OCI-LY1 (cell line): Measurements from ENCODE around the gene NCKAP5L.

Experiments used
- H2AFZ ChIP-seq: fragments of 200-600 bp; sonication (generic), shearing (Covaris generic); 2 replicates; pipeline ENCODE4 v1.6.0; 2014; ENCODE audit warnings: antibody characterized with exemption, mild to moderate bottlenecking, low read length
- H3F3A ChIP-seq: fragments of 200-600 bp; sonication (generic), shearing (Covaris generic); 2 replicates; pipeline ENCODE4 v1.6.0; 2014; ENCODE audit warnings: mild to moderate bottlenecking, antibody characterized with exemption, low read length, moderate library complexity; ENCODE audit not compliant: insufficient read depth
- H3K27ac ChIP-seq: fragments of 200-600 bp; sonication (generic); 2 replicates; pipeline ENCODE4 v1.5.1; 2014; ENCODE audit warnings: low read length, mixed run types, mild to moderate bottlenecking, low read depth; ENCODE audit not compliant: poor library complexity, severe bottlenecking
- H3K27me3 ChIP-seq: fragments of 200-600 bp; sonication (generic); 2 replicates; pipeline ENCODE4 v1.6.0; 2014; ENCODE audit warnings: antibody characterized with exemption, mild to moderate bottlenecking, low read length, moderate library complexity; ENCODE audit not compliant: insufficient read depth
- H3K36me3 ChIP-seq: fragments of 200-600 bp; sonication (generic); 2 replicates; pipeline ENCODE4 v1.6.1; 2014; ENCODE audit warnings: mild to moderate bottlenecking, antibody characterized with exemption, low read length, moderate library complexity, mixed read lengths; ENCODE audit not compliant: insufficient read depth
- H3K4me1 ChIP-seq: fragments of 200-600 bp; sonication (generic); 2 replicates; pipeline ENCODE4 v1.5.1; 2014; ENCODE audit warnings: mild to moderate bottlenecking, low read length, moderate library complexity; ENCODE audit not compliant: insufficient read depth, severe bottlenecking
- H3K4me2 ChIP-seq: fragments of 200-600 bp; sonication (generic), shearing (Covaris generic); 2 replicates; pipeline ENCODE4 v1.6.1; 2014; ENCODE audit warnings: low read length
- H3K4me3 ChIP-seq: fragments of 200-600 bp; sonication (generic); 2 replicates; pipeline ENCODE4 v1.5.1; 2014; ENCODE audit warnings: low read length, low read depth, mild to moderate bottlenecking, mixed read lengths; ENCODE audit not compliant: poor library complexity, severe bottlenecking
- H3K79me2 ChIP-seq: fragments of 200-600 bp; shearing (Covaris generic); 2 replicates; pipeline ENCODE4 v1.6.1; 2016; ENCODE audit warnings: mixed run types, low read length, mixed read lengths; ENCODE audit not compliant: insufficient read depth
- H3K9ac ChIP-seq: fragments of 200-600 bp; sonication (generic), shearing (Covaris generic); 2 replicates; pipeline ENCODE4 v1.6.1; 2014; ENCODE audit warnings: mild to moderate bottlenecking, low read length, mixed read lengths
- H3K9me2 ChIP-seq: fragments of 200-600 bp; sonication (generic), shearing (Covaris generic); 2 replicates; pipeline ENCODE4 v1.6.1; 2014; ENCODE audit warnings: low read depth, mild to moderate bottlenecking, low read length, mixed read lengths
- H3K9me3 ChIP-seq: fragments of 200-600 bp; shearing (Covaris generic); 2 replicates; pipeline ENCODE4 v1.6.1; 2014; ENCODE audit warnings: low read length, mixed read lengths
- H4K20me1 ChIP-seq: fragments of 200-600 bp; sonication (generic), shearing (Covaris generic); 2 replicates; pipeline ENCODE4 v1.6.0; 2016; ENCODE audit warnings: mild to moderate bottlenecking, low read length; ENCODE audit not compliant: insufficient read depth
- CTCF ChIP-seq: fragments of 200-600 bp; sonication (generic), shearing (Covaris generic); IDR thresholded peaks from 2 replicates; pipeline ENCODE4 v1.5.1; 2017; ENCODE audit warnings: mild to moderate bottlenecking, antibody characterized with exemption, low read length, moderate library complexity, mixed read lengths
- EZH2 ChIP-seq: fragments of 200-600 bp; sonication (generic), shearing (Covaris generic); IDR thresholded peaks from 2 replicates; pipeline ENCODE4 v1.8.0; 2017; ENCODE audit warnings: borderline replicate concordance, mixed run types, mild to moderate bottlenecking, antibody characterized with exemption, low read length, moderate library complexity, mixed read lengths

Gene NCKAP5L

GRCh38 chr12:49789992-49790391 is 38.2 kb downstream of the NCKAP5L start:
- Histone ChIP-seq H3K27ac (no peak overlapping the region), H3F3A (no peaks in the 10 kb centered on the region), H3K79me2 (no peaks in the 10 kb centered on the region), H3K9me2 (no peaks in the 10 kb centered on the region), H3K9ac (no peak overlapping the region), H3K9me3 (0 out of 2 replicates have a peak, but pooled peaks cover 3% of the 10 kb centered on the region), H3K4me3 (no peak overlapping the region), H3K36me3 (no peaks in the 10 kb centered on the region; the same call in 1 of the 2 replicates), H3K4me2 (no peak overlapping the region), H3K4me1 (no peaks in the 10 kb centered on the region), H4K20me1 (no peaks in the 10 kb centered on the region), H3K27me3 (no peaks in the 10 kb centered on the region), H2AFZ (no peak overlapping the region)
- TF ChIP-seq CTCF (no peak), EZH2 (no peak)

GRCh38 chr12:49787672-49788071 is 40.5 kb downstream of the NCKAP5L start:
- Histone ChIP-seq H3K4me2 (no peak overlapping the region), H3K79me2 (no peaks in the 10 kb centered on the region), H3K27ac (no peak overlapping the region), H3K27me3 (no peaks in the 10 kb centered on the region; the same call in 1 of the 2 replicates), H3K9ac (no peak overlapping the region), H3K36me3 (no peaks in the 10 kb centered on the region; the same call in 1 of the 2 replicates), H3K4me1 (no peaks in the 10 kb centered on the region), H3K4me3 (no peak overlapping the region), H3F3A (no peaks in the 10 kb centered on the region), H2AFZ (no peak overlapping the region), H3K9me2 (no peaks in the 10 kb centered on the region), H4K20me1 (no peaks in the 10 kb centered on the region), H3K9me3 (0 out of 2 replicates have a peak, but pooled peaks cover 3% of the 10 kb centered on the region)
- TF ChIP-seq CTCF (no peak), EZH2 (no peak)

GRCh38 chr12:49784756-49785409 is 43.3 kb downstream of the NCKAP5L start:
- Histone ChIP-seq H3F3A (no peaks in the 10 kb centered on the region), H3K4me1 (no peaks in the 10 kb centered on the region), H3K9me3 (0 out of 2 replicates have a peak, but pooled peaks cover 3% of the 10 kb centered on the region), H3K9me2 (no peaks in the 10 kb centered on the region), H3K36me3 (no peaks in the 10 kb centered on the region; the same call in 1 of the 2 replicates), H4K20me1 (no peaks in the 10 kb centered on the region), H3K9ac (no peak overlapping the region), H3K4me2 (no peak overlapping the region), H3K27ac (no peak overlapping the region), H2AFZ (no peak overlapping the region), H3K79me2 (no peaks in the 10 kb centered on the region), H3K27me3 (no peaks in the 10 kb centered on the region; the same call in 1 of the 2 replicates), H3K4me3 (no peak overlapping the region)
- no peak for TF ChIP-seq EZH2
- no peak for TF ChIP-seq CTCF
